ENCODE results near the gene TECPR2.
"Not testable (repeated sequence)": the region's sequence is repeated elsewhere in the genome, so short reads cannot be mapped to it uniquely, and the experiment has no call there.

TECPR2 gene

DNA sequence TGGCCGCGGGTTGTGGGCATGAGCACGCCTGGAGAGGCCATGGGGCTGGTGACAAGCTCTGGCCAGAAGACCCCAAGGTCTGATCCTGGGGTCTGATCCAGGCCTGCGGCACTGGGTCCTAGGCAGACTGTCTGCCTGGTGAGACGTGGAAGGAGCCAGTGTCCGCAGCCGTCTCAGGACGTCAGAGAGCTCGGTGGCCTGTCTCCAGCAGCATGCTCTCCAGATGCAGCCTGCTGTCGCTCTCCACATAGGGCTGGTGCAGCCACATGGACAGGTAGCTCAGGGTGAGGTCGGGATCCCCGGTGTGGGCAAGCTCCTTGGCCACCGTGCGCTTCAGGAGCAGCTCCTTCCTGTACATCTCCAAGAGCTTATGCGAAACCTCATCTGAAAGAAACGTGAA, 14.4 kb upstream of the TECPR2 start:
- no peak overlapping the region for H3K27ac Mint-ChIP-seq
- peaks cover 5% of the 10 kb centered on the region for H3K4me1 Mint-ChIP-seq (ENCODE audit: low read depth)
- no peaks in the 10 kb centered on the region for H3K27me3 Mint-ChIP-seq
- no peak for DNase-seq
- no peak overlapping the region for H3K4me3 Mint-ChIP-seq
- peaks cover 88% of the 10 kb centered on the region for H3K36me3 Mint-ChIP-seq (ENCODE audit: low read depth)
- no peaks in the 10 kb centered on the region for H3K9me3 Mint-ChIP-seq

DNA sequence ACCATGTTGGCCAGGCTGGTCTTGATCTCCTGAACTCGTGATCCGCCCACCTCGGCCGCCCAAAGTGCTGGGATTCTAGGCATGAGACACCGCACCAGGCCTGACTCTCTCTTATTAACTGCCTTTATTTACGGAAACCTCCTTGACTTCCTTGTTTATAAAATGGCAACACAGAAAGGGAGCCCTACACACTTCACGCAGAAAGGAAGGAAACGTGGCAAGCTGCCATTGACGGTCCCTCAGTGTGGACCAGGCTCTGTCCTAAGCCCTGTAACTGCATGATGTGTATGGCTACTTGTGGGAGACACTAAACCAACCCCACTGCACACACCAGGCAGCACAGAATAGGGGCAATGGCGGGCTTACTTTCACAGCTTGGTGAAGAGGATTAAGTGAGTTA, 11.7 kb upstream of the TECPR2 start:
- Mint-ChIP-seq H3K36me3 (ENCODE audit: low read depth) (peaks cover 87% of the 10 kb centered on the region), H3K4me3 (no peak overlapping the region), H3K4me1 (ENCODE audit: low read depth) (peaks cover 7% of the 10 kb centered on the region), H3K27ac (peak overlapping the region; percentile 29), H3K27me3 (no peaks in the 10 kb centered on the region), H3K9me3 (no peaks in the 10 kb centered on the region)
- DNase-seq, result no peak

- not testable (repeated sequence) for H3K27me3 Mint-ChIP-seq; H3K4me3 Mint-ChIP-seq; H3K27ac Mint-ChIP-seq; DNase-seq; H3K9me3 Mint-ChIP-seq; H3K4me1 Mint-ChIP-seq (ENCODE audit: low read depth)
- peaks cover 92% of the 10 kb centered on the region for H3K36me3 Mint-ChIP-seq (ENCODE audit: low read depth)
Measured at GRCh38 chr14:102351593-102351992, 11.1 kb upstream of the TECPR2 start.

GRCh38 chr14:102352213-102352612, 10.5 kb upstream of the TECPR2 start:
- H3K9me3 Mint-ChIP-seq, result no peaks in the 10 kb centered on the region
- H3K36me3 Mint-ChIP-seq (ENCODE audit: low read depth), result peaks cover 92% of the 10 kb centered on the region
- H3K27me3 Mint-ChIP-seq, result no peaks in the 10 kb centered on the region
- H3K4me3 Mint-ChIP-seq, result no peak overlapping the region
- peak overlapping the region; percentile 50 for H3K27ac Mint-ChIP-seq
- no peak for DNase-seq
- peaks cover 10% of the 10 kb centered on the region for H3K4me1 Mint-ChIP-seq (ENCODE audit: low read depth)

DNA sequence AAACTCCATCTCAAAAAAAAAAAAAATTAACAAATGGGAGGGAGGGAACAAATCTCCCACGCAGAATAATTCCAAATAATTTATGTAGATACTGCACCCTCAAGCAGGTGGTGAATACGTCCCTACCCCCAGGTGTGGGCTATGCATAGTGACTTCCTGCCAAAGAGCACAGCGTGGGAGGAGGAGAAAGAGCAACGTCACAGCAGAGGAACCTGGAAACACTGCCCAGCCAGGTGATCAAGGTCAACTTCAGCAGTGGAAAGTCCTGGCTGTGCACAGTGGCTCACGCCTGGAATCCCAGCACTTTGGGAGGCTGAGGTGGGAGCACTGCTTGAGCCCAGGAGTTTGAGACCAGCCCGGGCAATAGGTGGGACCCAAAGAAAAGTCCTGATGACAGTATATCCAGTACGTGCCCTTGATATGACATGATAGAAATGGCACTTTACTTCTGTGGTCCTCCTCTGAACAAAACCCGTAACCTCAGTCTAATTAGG, 9.6 kb upstream of the TECPR2 start:
- DNase-seq, result no peak
- H3K9me3 Mint-ChIP-seq, result no peaks in the 10 kb centered on the region
- peaks cover 92% of the 10 kb centered on the region for H3K36me3 Mint-ChIP-seq (ENCODE audit: low read depth)
- peaks cover 10% of the 10 kb centered on the region for H3K4me1 Mint-ChIP-seq (ENCODE audit: low read depth)
- H3K27ac Mint-ChIP-seq, result no peak overlapping the region
- H3K27me3 Mint-ChIP-seq, result no peaks in the 10 kb centered on the region
- H3K4me3 Mint-ChIP-seq, result no peak overlapping the region

- peaks cover 90% of the 10 kb centered on the region for H3K36me3 Mint-ChIP-seq (ENCODE audit: low read depth)
- no peak overlapping the region for H3K4me3 Mint-ChIP-seq
- no peaks in the 10 kb centered on the region for H3K27me3 Mint-ChIP-seq
- peaks cover 26% of the 10 kb centered on the region for H3K4me1 Mint-ChIP-seq (ENCODE audit: low read depth)
- no peak for DNase-seq
- no peaks in the 10 kb centered on the region for H3K9me3 Mint-ChIP-seq
- H3K27ac Mint-ChIP-seq, result no peak overlapping the region
Measured at GRCh38 chr14:102356280-102356679, 6.5 kb upstream of the TECPR2 start.

DNA sequence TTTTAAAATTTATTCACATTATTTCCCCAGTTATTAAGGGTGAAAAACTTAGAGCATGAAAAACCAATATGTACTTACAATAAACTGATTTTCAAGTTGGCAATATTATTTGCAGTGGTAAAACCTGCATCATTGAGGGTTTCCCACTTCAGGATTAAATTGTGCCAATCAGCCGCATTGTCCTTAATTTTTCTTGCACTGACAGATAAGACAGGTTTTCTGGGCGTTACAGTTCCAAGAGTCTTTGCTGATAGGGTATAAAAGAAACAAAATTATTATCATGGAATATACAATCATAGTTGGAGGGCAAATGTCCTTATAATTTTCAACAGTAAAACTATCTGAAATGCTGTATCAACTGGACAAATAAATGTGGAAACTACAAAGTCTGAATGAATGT, 3.4 kb upstream of the TECPR2 start:
- Mint-ChIP-seq H3K27ac (no peak overlapping the region), H3K4me3 (no peak overlapping the region), H3K4me1 (ENCODE audit: low read depth) (peaks cover 36% of the 10 kb centered on the region), H3K9me3 (no peaks in the 10 kb centered on the region), H3K27me3 (no peaks in the 10 kb centered on the region), H3K36me3 (ENCODE audit: low read depth) (peaks cover 75% of the 10 kb centered on the region)
- no peak for DNase-seq

DNA sequence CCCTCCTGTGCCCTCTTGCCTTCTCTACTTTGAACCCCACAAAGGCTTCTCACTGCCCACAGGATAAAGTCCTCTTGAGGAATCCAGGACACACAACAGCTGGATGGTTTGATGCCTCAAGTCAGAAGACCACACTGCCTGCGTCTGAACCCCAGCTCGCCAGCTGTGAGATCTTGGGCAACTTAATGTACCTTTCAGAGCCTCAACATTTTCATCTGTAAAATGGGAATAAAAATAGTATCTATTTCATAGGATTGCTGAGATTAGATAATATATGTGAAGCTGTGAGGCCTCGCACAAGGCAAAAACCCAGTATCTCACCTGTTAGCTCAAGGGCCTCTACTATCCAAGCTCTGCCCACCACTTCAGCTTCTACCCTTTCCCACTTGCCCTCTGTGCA, 2.4 kb upstream of the TECPR2 start:
- Mint-ChIP-seq H3K27me3 (no peaks in the 10 kb centered on the region), H3K4me3 (no peak overlapping the region), H3K36me3 (ENCODE audit: low read depth) (peaks cover 65% of the 10 kb centered on the region), H3K4me1 (ENCODE audit: low read depth) (peaks cover 36% of the 10 kb centered on the region), H3K27ac (peak overlapping the region; percentile 85), H3K9me3 (no peaks in the 10 kb centered on the region)
- no peak for DNase-seq

DNA sequence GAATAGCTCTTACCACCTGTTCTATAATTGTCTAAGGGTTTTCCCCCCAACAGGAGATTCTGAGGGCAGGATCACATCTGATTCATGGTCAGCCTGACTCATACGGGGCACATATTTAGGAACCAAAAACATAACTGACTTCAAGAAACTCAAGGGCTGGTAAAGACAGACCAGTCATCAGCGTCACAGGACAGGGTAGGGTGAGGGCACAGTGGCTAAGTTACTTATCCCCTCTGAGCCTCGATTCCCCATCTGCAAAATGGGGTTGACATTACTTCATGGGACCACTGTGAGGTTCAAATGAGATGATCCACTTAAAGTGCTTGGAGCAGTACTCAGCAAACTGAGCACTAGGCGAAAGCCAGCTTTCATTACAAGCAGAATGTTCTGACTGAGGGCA, 657 bp upstream of the TECPR2 start:
- no peaks in the 10 kb centered on the region for H3K9me3 Mint-ChIP-seq
- H3K27me3 Mint-ChIP-seq, result no peaks in the 10 kb centered on the region
- DNase-seq, result peak; percentile 61
- no peak overlapping the region for H3K4me3 Mint-ChIP-seq
- peaks cover 48% of the 10 kb centered on the region for H3K36me3 Mint-ChIP-seq (ENCODE audit: low read depth)
- peak overlapping the region; percentile 99 for H3K27ac Mint-ChIP-seq
- peaks cover 37% of the 10 kb centered on the region for H3K4me1 Mint-ChIP-seq (ENCODE audit: low read depth)

GRCh38 chr14:102363182-102363943, 622 bp downstream of the TECPR2 start:
- no peak for DNase-seq
- no peak overlapping the region for H3K4me3 Mint-ChIP-seq
- H3K27me3 Mint-ChIP-seq, result no peaks in the 10 kb centered on the region
- peaks cover 35% of the 10 kb centered on the region for H3K36me3 Mint-ChIP-seq (ENCODE audit: low read depth)
- H3K27ac Mint-ChIP-seq, result peak overlapping the region; percentile 89
- H3K4me1 Mint-ChIP-seq (ENCODE audit: low read depth), result peaks cover 49% of the 10 kb centered on the region
- H3K9me3 Mint-ChIP-seq, result no peaks in the 10 kb centered on the region

GRCh38 chr14:102370305-102370809, 7.6 kb downstream of the TECPR2 start:
- no peak for DNase-seq
- Mint-ChIP-seq H3K36me3 (ENCODE audit: low read depth) (peaks cover 2% of the 10 kb centered on the region), H3K27me3 (no peaks in the 10 kb centered on the region), H3K9me3 (no peaks in the 10 kb centered on the region), H3K27ac (peak overlapping the region; percentile 23), H3K4me3 (no peak overlapping the region), H3K4me1 (ENCODE audit: low read depth) (peaks cover 51% of the 10 kb centered on the region)

- Mint-ChIP-seq H3K27me3 (no peaks in the 10 kb centered on the region), H3K4me1 (ENCODE audit: low read depth) (peaks cover 59% of the 10 kb centered on the region), H3K36me3 (ENCODE audit: low read depth) (peaks cover 2% of the 10 kb centered on the region), H3K9me3 (no peaks in the 10 kb centered on the region), H3K4me3 (no peak overlapping the region), H3K27ac (no peak overlapping the region)
- DNase-seq, result no peak
Measured at GRCh38 chr14:102371361-102371760, 8.6 kb downstream of the TECPR2 start.

DNA sequence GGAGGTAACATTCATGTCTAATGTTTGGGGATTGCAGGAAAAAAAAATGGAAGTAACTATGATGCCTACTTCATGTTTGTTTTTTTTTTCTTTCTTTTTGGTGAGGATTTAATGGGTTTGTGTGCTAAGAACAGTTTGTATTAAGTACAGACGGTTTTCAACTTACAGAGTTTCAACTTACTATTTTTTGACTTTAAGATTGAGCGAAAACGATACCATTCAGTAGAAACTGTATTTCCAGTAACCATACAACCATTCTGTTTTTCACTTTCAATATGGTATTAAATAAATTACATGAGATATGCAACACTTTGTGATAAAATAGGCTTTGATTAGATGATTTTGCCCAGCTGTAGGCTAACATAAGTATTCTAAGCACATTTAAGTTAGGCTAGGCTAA, 10.4 kb downstream of the TECPR2 start:
- H3K4me3 Mint-ChIP-seq, result no peak overlapping the region
- no peak for DNase-seq
- no peaks in the 10 kb centered on the region for H3K9me3 Mint-ChIP-seq
- H3K27ac Mint-ChIP-seq, result peak overlapping the region; percentile 20
- H3K4me1 Mint-ChIP-seq (ENCODE audit: low read depth), result peaks cover 45% of the 10 kb centered on the region
- H3K27me3 Mint-ChIP-seq, result no peaks in the 10 kb centered on the region
- peaks cover 14% of the 10 kb centered on the region for H3K36me3 Mint-ChIP-seq (ENCODE audit: low read depth)

DNA sequence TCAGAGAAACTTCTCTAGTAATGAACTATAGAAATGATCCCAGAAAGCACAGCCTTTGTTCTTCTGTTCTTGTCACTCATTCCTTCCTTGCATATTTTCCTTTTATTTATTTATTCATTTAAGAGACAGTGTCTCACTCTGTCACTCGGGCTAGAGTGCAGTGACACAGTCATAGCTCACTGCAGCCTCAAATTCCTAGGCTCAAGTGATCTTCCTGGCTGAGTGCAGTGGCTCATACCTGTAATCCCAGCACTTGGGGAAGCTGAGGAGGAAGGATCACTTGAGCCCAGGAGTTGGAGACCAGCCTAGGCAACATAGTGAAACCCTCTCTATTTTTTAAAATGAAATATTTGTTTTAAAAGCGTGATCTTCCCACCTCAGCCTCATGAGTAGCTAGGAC, 11.5 kb downstream of the TECPR2 start:
- Mint-ChIP-seq H3K4me1 (ENCODE audit: low read depth) (peaks cover 36% of the 10 kb centered on the region), H3K4me3 (no peak overlapping the region), H3K27ac (no peak overlapping the region), H3K9me3 (no peaks in the 10 kb centered on the region), H3K27me3 (no peaks in the 10 kb centered on the region), H3K36me3 (ENCODE audit: low read depth) (peaks cover 21% of the 10 kb centered on the region)
- no peak for DNase-seq

GRCh38 chr14:102375119-102375518, 12.4 kb downstream of the TECPR2 start:
- no peaks in the 10 kb centered on the region for H3K9me3 Mint-ChIP-seq
- no peak for DNase-seq
- H3K36me3 Mint-ChIP-seq (ENCODE audit: low read depth), result peaks cover 22% of the 10 kb centered on the region
- peak overlapping the region; percentile 44 for H3K27ac Mint-ChIP-seq
- no peaks in the 10 kb centered on the region for H3K27me3 Mint-ChIP-seq
- peaks cover 36% of the 10 kb centered on the region for H3K4me1 Mint-ChIP-seq (ENCODE audit: low read depth)
- no peak overlapping the region for H3K4me3 Mint-ChIP-seq
